H1 (cell line): ENCODE data around the gene TCERG1L.

Experiments used
- CREB1 ChIP-seq: IDR thresholded peaks from 2 replicates; pipeline ENCODE4 v1.6.1; 2012; ENCODE audit warnings: inconsistent platforms
- EGR1 ChIP-seq: IDR thresholded peaks from 2 replicates; pipeline ENCODE4 v1.6.1; 2011; ENCODE audit warnings: low read depth, low read length, borderline replicate concordance
- EP300 ChIP-seq, 2 experiments: IDR thresholded peaks; 1 replicate in 1 of 2; 2 replicates in 1 of 2; pipeline ENCODE4 v1.6.1; 2011 to 2012; ENCODE audit warnings: low read depth in 2 of 2, low read length in 2 of 2, mild to moderate bottlenecking in 2 of 2, borderline replicate concordance in 1 of 2, inconsistent platforms in 1 of 2, moderate library complexity in 1 of 2
- EZH2 ChIP-seq: fragments of 200-600 bp; sonication (generic); IDR thresholded peaks from 2 replicates; pipeline ENCODE4 v1.7.1; 2012; ENCODE audit warnings: low read depth, mild to moderate bottlenecking, moderate library complexity, low read length, inconsistent platforms; ENCODE audit not compliant: severe bottlenecking
- GABPA ChIP-seq: IDR thresholded peaks from 2 replicates; pipeline ENCODE4 v1.6.1; 2011; ENCODE audit warnings: mild to moderate bottlenecking, low read length, moderate library complexity, borderline replicate concordance; ENCODE audit not compliant: insufficient read depth
- GTF2F1 ChIP-seq: IDR thresholded peaks from 2 replicates; pipeline ENCODE4 v1.6.1; 2012; ENCODE audit warnings: low read depth, low read length, improper control_type of control experiment, borderline replicate concordance
- POLR2AphosphoS5 ChIP-seq: IDR thresholded peaks from 2 replicates; pipeline ENCODE4 v1.6.1; 2011; ENCODE audit warnings: low read depth, low read length
- RFX5 ChIP-seq: IDR thresholded peaks from 2 replicates; pipeline ENCODE4 v1.6.1; 2011; ENCODE audit warnings: low read depth, low read length, improper control_type of control experiment, borderline replicate concordance
- RNF2 ChIP-seq: fragments of 200-900, 300-1000 bp; sonication (generic); IDR thresholded peaks from 2 replicates; pipeline ENCODE4 v1.7.1; 2016; ENCODE audit warnings: borderline replicate concordance, low read depth, mild to moderate bottlenecking, antibody characterized with exemption, low read length; ENCODE audit not compliant: poor library complexity, severe bottlenecking; ENCODE audit errors: missing control alignments
- RXRA ChIP-seq: IDR thresholded peaks from 2 replicates; pipeline ENCODE4 v1.6.1; 2011; ENCODE audit warnings: low read depth, mild to moderate bottlenecking, low read length, moderate library complexity; ENCODE audit not compliant: insufficient read depth
- YY1 ChIP-seq: IDR thresholded peaks from 2 replicates; pipeline ENCODE4 v1.6.1; 2011; ENCODE audit warnings: low read depth, mild to moderate bottlenecking, low read length
- TF ChIP-seq, protein P1 (sequence below), 3 experiments: IDR thresholded peaks; 1 replicate in 2 of 3; 2 replicates in 1 of 3; pipeline versions ENCODE4 v1.5.1 to v1.6.1; 2011; ENCODE audit warnings: low read length in 3 of 3, mild to moderate bottlenecking in 3 of 3, inconsistent platforms in 2 of 3, low read depth in 1 of 3, moderate library complexity in 1 of 3; ENCODE audit not compliant: insufficient read depth in 1 of 3; ENCODE audit errors: control extremely low read depth in 1 of 3
- TF ChIP-seq, protein P2 (sequence below): IDR thresholded peaks from 2 replicates; pipeline ENCODE4 v1.6.1; 2012; ENCODE audit warnings: inconsistent platforms

DNA sequence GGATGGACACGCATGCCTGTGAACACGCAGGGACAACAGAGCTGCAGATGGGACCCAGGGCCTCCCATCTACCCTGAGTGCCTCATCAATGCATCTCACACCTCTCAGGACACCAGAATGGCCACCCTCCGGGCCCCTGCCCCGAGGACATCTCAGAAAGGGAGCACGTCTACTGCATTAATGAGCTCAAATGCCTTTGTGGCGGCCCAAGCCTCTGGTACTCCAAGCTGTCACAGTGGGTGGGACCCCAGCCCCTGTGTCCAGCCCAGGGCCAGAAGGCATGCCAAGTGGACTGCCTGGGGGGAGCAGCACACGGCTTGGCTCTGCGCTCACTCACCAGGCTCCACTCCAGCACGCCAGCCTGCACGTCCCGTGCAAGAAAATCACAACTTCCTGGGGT, 52.0 kb downstream of the TCERG1L start:
- TF ChIP-seq POLR2AphosphoS5 (no peak), EZH2 (no peak), RNF2 (no peak), GABPA (no peak), EGR1 (no peak), RFX5 (no peak), GTF2F1 (no peak), EP300 (IDR thresholded peaks at IDR 0.05; ENCODE audit: borderline replicate concordance in 1 of 2, low read depth in 2 of 2, low read length in 2 of 2) (no peak), RXRA (no peak), YY1 (no peak), CREB1 (no peak)
- TF ChIP-seq, protein P1, sequence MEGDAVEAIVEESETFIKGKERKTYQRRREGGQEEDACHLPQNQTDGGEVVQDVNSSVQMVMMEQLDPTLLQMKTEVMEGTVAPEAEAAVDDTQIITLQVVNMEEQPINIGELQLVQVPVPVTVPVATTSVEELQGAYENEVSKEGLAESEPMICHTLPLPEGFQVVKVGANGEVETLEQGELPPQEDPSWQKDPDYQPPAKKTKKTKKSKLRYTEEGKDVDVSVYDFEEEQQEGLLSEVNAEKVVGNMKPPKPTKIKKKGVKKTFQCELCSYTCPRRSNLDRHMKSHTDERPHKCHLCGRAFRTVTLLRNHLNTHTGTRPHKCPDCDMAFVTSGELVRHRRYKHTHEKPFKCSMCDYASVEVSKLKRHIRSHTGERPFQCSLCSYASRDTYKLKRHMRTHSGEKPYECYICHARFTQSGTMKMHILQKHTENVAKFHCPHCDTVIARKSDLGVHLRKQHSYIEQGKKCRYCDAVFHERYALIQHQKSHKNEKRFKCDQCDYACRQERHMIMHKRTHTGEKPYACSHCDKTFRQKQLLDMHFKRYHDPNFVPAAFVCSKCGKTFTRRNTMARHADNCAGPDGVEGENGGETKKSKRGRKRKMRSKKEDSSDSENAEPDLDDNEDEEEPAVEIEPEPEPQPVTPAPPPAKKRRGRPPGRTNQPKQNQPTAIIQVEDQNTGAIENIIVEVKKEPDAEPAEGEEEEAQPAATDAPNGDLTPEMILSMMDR (IDR thresholded peaks at IDR 0.05; ENCODE audit: control extremely low read depth in 1 of 3, insufficient read depth in 1 of 3, low read depth in 1 of 3, low read length in 3 of 3): no peak
- TF ChIP-seq, protein P2, sequence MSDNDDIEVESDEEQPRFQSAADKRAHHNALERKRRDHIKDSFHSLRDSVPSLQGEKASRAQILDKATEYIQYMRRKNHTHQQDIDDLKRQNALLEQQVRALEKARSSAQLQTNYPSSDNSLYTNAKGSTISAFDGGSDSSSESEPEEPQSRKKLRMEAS: no peak
